Kidney capillary endothelial cell (primary cell): ENCODE results near the gene CAMK2G.
"Not testable (repeated sequence)": the region's sequence is repeated elsewhere in the genome, so short reads cannot be mapped to it uniquely, and the experiment has no call there.

Experiments used
- DNase-seq: peaks from one replicate; pipeline ENCODE4 v3.0.0-alpha.2; 2018; ENCODE audit warnings: low spot score

CAMK2G gene

GRCh38 chr10:73902351-73902750, 28.0 kb upstream of the CAMK2G start:
- no peak for DNase-seq

GRCh38 chr10:73901261-73901660, 26.9 kb upstream of the CAMK2G start:
- DNase-seq, result no peak

- DNase-seq, result no peak
Measured at GRCh38 chr10:73900064-73900463, 25.7 kb upstream of the CAMK2G start.

GRCh38 chr10:73899423-73899822, 25.1 kb upstream of the CAMK2G start:
- DNase-seq, result peak; percentile 74

GRCh38 chr10:73898730-73899410, 24.5 kb upstream of the CAMK2G start:
- no peak for DNase-seq

GRCh38 chr10:73897693-73898092, 23.3 kb upstream of the CAMK2G start:
- DNase-seq, result no peak

GRCh38 chr10:73895381-73895780, 21.0 kb upstream of the CAMK2G start:
- not testable (repeated sequence) for DNase-seq

GRCh38 chr10:73894245-73894971, 20.1 kb upstream of the CAMK2G start:
- DNase-seq, result peak; percentile 92

- no peak for DNase-seq
Measured at GRCh38 chr10:73893426-73893825, 19.1 kb upstream of the CAMK2G start.

- no peak for DNase-seq
Measured at GRCh38 chr10:73892310-73893030, 18.1 kb upstream of the CAMK2G start.

- no peak for DNase-seq
Measured at GRCh38 chr10:73891540-73891939, 17.2 kb upstream of the CAMK2G start.

- not testable (repeated sequence) for DNase-seq
Measured at GRCh38 chr10:73890830-73891229, 16.5 kb upstream of the CAMK2G start.

- DNase-seq, result no peak
Measured at GRCh38 chr10:73890261-73890660, 15.9 kb upstream of the CAMK2G start.

- not testable (repeated sequence) for DNase-seq
Measured at GRCh38 chr10:73889416-73889815, 15.1 kb upstream of the CAMK2G start.

GRCh38 chr10:73889014-73889413, 14.7 kb upstream of the CAMK2G start:
- no peak for DNase-seq

- DNase-seq, result no peak
Measured at GRCh38 chr10:73888514-73888913, 14.2 kb upstream of the CAMK2G start.

GRCh38 chr10:73887294-73888039, 13.1 kb upstream of the CAMK2G start:
- DNase-seq, result peak; percentile 70

GRCh38 chr10:73886661-73887293, 12.4 kb upstream of the CAMK2G start:
- DNase-seq, result no peak

GRCh38 chr10:73886085-73886529, 11.8 kb upstream of the CAMK2G start:
- DNase-seq, result peak; percentile 80

GRCh38 chr10:73884017-73884416, 9.7 kb upstream of the CAMK2G start:
- no peak for DNase-seq

- DNase-seq, result no peak
Measured at GRCh38 chr10:73881221-73881919, 7.0 kb upstream of the CAMK2G start.
